Endothelial cell (in vitro differentiated cells): Measurements from ENCODE around the gene MRPL9. TPM values are rescaled to one million over a fixed set of nuclear protein-coding genes. Genes with fewer than 3 reads are reported as not detected.
"Not testable (repeated sequence)": the region's sequence is repeated elsewhere in the genome, so short reads cannot be mapped to it uniquely, and the experiment has no call there.

ENCODE experiments used
- DNase-seq: peaks from one replicate; pipeline ENCODE4 v3.0.0; 2021; ENCODE audit warnings: low spot score
- H3K27ac Mint-ChIP-seq: one replicate; pipeline ENCODE4 v1.8.0; 2021; ENCODE audit warnings: mixed read lengths, inconsistent platforms; ENCODE audit not compliant: unreplicated experiment
- H3K27me3 Mint-ChIP-seq: one replicate; pipeline ENCODE4 v1.8.0; 2021; ENCODE audit warnings: mild to moderate bottlenecking, moderate library complexity, mixed read lengths, inconsistent platforms; ENCODE audit not compliant: unreplicated experiment
- H3K36me3 Mint-ChIP-seq: one replicate; pipeline ENCODE4 v1.8.0; 2021; ENCODE audit warnings: mild to moderate bottlenecking, low read depth, mixed read lengths, inconsistent platforms; ENCODE audit not compliant: unreplicated experiment
- H3K4me1 Mint-ChIP-seq: one replicate; pipeline ENCODE4 v1.8.0; 2021; ENCODE audit warnings: mild to moderate bottlenecking, mixed read lengths, inconsistent platforms; ENCODE audit not compliant: unreplicated experiment
- H3K4me3 Mint-ChIP-seq: one replicate; pipeline ENCODE4 v1.8.0; 2021; ENCODE audit warnings: mild to moderate bottlenecking, mixed read lengths, inconsistent platforms; ENCODE audit not compliant: unreplicated experiment
- H3K9me3 Mint-ChIP-seq: one replicate; pipeline ENCODE4 v1.8.0; 2021; ENCODE audit warnings: mixed read lengths, inconsistent platforms; ENCODE audit not compliant: unreplicated experiment
- total RNA-seq: library from RNA; stranded (reverse); fragmentation: NEBNext Ultra II Directional; extraction: Animal tissue kit (Norgen Biotek cat#: 25700); gene quantifications from one replicate; pipeline ENCODE4 v1.2.1, GENCODE V29; 2021; ENCODE audit not compliant: unreplicated experiment
- TF ChIP-seq, protein P1 (sequence below): fragments of 200-600 bp; sonication (generic); IDR thresholded peaks from one replicate; pipeline ENCODE4 v1.5.0; 2021; ENCODE audit warnings: antibody characterized with exemption; ENCODE audit not compliant: unreplicated experiment

The MRPL9 gene
- total RNA-seq, 1 donor from 2014 or later = 99.5 TPM

DNA sequence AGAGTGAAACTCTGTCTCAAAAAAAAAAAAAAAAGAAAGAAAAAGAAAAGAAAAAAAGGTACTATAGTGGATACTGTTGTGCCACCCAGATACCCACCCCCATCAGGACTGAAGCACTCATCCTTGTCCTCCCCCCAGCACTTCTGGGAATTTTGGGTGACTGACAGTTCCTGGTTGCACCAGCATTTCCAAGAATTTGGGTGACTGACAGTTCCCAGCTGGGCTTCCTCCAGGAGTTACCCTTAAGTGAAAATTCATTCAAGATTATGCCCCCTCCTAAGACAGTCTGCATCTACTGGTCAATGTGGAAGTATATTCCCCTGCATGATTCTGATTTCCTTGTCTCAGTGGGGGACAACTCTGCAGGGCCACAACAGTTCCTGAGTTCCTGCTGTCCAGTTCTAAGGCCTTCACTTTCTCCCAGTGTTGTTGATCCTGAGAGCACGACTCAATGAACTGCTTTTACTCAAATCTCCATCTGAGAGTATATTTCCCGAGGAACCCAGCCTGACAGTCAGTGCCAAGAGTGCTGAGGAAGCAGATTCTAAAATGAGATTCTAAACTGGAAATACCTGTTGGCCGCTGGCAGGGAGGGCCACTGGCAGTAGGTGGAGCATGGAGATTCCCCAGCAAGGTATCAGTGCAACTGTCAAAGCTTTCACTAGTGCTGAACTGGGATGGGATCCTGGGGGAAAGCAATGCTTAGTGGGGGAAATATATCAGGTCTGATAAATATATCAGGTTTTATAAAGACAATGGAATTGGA is 23.5 kb downstream of the MRPL9 start:
- no peak for DNase-seq
- peaks cover 4% of the 10 kb centered on the region for H3K4me1 Mint-ChIP-seq
- peaks cover 10% of the 10 kb centered on the region for H3K36me3 Mint-ChIP-seq
- no peak overlapping the region for H3K4me3 Mint-ChIP-seq
- TF ChIP-seq, protein P1, sequence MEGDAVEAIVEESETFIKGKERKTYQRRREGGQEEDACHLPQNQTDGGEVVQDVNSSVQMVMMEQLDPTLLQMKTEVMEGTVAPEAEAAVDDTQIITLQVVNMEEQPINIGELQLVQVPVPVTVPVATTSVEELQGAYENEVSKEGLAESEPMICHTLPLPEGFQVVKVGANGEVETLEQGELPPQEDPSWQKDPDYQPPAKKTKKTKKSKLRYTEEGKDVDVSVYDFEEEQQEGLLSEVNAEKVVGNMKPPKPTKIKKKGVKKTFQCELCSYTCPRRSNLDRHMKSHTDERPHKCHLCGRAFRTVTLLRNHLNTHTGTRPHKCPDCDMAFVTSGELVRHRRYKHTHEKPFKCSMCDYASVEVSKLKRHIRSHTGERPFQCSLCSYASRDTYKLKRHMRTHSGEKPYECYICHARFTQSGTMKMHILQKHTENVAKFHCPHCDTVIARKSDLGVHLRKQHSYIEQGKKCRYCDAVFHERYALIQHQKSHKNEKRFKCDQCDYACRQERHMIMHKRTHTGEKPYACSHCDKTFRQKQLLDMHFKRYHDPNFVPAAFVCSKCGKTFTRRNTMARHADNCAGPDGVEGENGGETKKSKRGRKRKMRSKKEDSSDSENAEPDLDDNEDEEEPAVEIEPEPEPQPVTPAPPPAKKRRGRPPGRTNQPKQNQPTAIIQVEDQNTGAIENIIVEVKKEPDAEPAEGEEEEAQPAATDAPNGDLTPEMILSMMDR = no peak
- H3K27ac Mint-ChIP-seq = no peak overlapping the region
- H3K27me3 Mint-ChIP-seq = peaks cover 12% of the 10 kb centered on the region
- H3K9me3 Mint-ChIP-seq = peaks cover 13% of the 10 kb centered on the region

DNA sequence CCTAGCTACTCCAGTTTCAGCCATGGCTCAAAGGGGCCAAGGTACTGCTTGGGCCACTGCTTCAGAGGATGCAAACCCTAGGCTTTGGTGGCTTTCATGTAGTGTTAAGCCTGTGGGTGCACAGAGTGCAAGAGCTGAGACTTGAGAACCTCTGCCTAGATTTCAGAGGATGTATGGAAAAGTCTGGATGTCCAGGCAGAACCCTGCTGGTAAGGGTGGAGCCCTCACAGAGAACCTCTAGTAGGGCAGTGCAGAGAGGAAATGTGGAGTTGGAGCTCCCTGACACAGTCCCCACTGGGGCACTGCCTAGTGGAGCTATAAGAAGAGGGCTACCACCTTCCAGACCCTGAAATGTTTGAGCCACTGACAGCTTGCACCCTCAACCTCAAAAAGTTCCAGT is 25.8 kb downstream of the MRPL9 start:
- Mint-ChIP-seq H3K4me1 (peaks cover 4% of the 10 kb centered on the region), H3K27ac (no peak overlapping the region), H3K27me3 (peaks cover 13% of the 10 kb centered on the region), H3K4me3 (no peak overlapping the region), H3K9me3 (peaks cover 13% of the 10 kb centered on the region), H3K36me3 (peaks cover 12% of the 10 kb centered on the region)
- TF ChIP-seq, protein P1 = no peak
- no peak for DNase-seq

DNA sequence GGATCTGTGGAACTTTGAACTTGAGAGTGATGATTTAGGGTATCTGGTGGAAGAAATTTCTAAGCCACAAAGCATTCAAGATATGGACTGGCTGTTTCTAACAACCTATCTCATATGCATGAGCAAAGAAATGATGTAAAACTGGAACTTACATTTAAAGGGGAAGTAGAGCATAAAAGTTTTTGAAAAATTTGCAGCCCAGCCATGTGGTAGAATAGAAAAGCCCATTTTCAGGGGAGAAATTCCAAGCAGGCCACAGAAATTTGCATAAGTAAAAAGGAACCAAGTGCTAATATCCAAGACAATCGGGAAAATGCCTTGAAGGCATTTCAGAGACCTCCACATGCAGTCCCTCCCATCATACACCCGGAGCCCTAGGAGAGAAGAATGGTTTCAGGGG is 26.3 kb downstream of the MRPL9 start:
- DNase-seq = no peak
- Mint-ChIP-seq H3K27ac (no peak overlapping the region), H3K4me3 (no peak overlapping the region), H3K4me1 (peaks cover 4% of the 10 kb centered on the region), H3K9me3 (peaks cover 13% of the 10 kb centered on the region), H3K36me3 (peaks cover 14% of the 10 kb centered on the region), H3K27me3 (peaks cover 15% of the 10 kb centered on the region)
- TF ChIP-seq, protein P1 = no peak

DNA sequence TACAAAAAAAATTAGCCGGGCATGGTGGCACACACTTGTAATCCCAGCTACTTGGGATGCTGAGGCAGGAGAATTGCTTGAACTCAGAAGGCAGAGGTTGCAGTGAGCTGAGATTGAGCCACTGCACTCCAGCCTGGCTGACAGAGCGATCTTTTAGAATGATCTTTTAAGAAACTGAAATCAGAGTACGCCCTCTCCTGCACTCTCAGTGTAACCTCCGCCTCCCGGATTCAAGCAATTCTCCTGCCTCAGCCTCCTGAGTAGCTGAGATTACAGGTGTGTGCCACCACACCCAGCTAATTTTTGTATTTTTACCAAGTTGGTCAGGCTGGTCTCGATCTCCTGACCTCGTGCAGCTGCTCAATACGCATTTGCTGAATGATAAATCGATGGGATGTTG is 29.3 kb downstream of the MRPL9 start:
- DNase-seq, H3K27ac Mint-ChIP-seq, H3K4me3 Mint-ChIP-seq, H3K4me1 Mint-ChIP-seq: not testable (repeated sequence)
- Mint-ChIP-seq H3K36me3 (peaks cover 14% of the 10 kb centered on the region), H3K27me3 (peaks cover 11% of the 10 kb centered on the region), H3K9me3 (peaks cover 13% of the 10 kb centered on the region)

DNA sequence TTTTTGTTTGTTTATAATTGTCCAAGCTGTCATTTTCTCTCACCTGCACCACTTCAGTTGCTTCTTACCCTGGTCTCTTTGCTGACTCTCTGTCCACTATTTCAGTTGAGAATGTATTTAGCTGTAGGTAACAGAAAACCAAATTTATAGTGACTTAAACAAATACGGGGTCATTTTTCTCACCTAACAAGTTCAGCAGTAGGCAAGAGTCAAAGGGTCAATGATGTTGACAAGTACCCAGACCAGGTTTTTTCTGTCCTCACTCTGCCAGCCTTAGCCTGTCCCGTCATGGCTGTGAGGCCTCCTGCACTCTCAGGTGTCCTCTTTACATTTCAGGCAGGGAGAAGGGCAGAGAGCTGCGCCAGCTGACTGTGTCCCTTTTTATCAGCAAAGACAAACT is 30.2 kb downstream of the MRPL9 start:
- TF ChIP-seq, protein P1 = no peak
- Mint-ChIP-seq H3K27ac (no peak overlapping the region), H3K27me3 (peaks cover 10% of the 10 kb centered on the region), H3K9me3 (peaks cover 8% of the 10 kb centered on the region), H3K4me1 (peaks cover 8% of the 10 kb centered on the region), H3K36me3 (peaks cover 12% of the 10 kb centered on the region), H3K4me3 (no peak overlapping the region)
- DNase-seq = no peak
